D721Med (cell line): ENCODE data around the gene RABAC1.

Experiments used
- DNase-seq: peaks from one replicate; pipeline ENCODE4 v3.0.0; 2011; ENCODE audit warnings: low spot score; ENCODE audit not compliant: insufficient read length
- FAIRE-seq: peaks from 2 replicates; lab custom pipeline; 2011; peaks lifted over from hg19 to GRCh38; lab: Jason Lieb, UNC
- TF ChIP-seq, protein P1 (sequence below): IDR thresholded peaks from 2 replicates; pipeline ENCODE4 v1.5.1; 2012; ENCODE audit warnings: mild to moderate bottlenecking, control low read depth; ENCODE audit not compliant: insufficient read depth; ENCODE audit errors: missing control alignments

Gene RABAC1, protein sequence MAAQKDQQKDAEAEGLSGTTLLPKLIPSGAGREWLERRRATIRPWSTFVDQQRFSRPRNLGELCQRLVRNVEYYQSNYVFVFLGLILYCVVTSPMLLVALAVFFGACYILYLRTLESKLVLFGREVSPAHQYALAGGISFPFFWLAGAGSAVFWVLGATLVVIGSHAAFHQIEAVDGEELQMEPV

DNA sequence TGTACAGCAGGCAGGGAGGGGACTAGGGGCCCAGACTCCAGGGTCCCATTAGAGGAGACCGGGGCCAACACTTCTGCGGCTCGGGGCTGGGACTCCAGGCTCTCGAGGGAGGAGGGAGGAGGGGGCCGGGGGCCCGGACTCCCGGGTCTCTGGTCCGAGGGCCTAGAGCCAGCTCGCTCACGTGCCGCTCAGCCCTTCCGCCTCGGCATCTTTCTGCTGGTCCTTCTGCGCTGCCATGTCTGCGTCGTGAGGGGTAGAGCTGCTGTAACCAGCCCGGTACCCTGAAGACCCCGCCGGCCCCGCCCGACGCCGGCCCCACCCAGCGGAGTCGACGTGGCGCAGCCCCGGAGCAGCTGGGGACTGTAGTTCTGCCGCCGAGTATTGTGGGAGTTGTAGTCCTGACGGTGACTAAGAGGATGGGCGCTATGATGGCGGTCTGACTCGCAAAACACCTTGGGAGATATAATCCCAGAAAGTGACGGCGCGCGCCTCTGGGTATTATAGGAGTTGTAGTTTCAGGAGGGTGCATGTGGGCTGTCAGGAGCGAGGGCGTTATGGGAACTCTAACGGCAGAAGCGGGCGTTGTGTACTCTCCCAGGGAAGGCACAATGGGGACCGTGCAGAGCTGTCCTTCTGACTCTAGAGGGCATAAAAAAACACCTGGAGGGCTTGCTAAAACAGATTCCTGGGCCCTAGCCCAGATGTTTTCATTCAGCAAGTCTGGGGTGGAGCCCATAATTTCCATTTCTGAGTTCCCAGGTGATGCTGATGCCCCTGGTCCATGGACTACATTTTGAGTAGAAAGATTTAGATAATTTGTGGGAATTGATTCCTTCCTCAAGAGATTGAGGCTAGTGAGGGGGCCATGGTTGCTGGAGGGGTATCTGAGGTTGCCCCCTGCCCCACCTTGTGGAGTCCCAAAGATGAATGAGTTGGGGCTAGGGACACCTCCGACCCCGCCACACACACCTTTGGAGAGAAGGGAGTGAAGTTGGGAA, at the start of gene RABAC1:
RABAC1 (minus strand) TSS at position 266 of the 998 bp plus-strand sequence; CDS start at position 237, 29 bp downstream.
- TF ChIP-seq, protein P1, sequence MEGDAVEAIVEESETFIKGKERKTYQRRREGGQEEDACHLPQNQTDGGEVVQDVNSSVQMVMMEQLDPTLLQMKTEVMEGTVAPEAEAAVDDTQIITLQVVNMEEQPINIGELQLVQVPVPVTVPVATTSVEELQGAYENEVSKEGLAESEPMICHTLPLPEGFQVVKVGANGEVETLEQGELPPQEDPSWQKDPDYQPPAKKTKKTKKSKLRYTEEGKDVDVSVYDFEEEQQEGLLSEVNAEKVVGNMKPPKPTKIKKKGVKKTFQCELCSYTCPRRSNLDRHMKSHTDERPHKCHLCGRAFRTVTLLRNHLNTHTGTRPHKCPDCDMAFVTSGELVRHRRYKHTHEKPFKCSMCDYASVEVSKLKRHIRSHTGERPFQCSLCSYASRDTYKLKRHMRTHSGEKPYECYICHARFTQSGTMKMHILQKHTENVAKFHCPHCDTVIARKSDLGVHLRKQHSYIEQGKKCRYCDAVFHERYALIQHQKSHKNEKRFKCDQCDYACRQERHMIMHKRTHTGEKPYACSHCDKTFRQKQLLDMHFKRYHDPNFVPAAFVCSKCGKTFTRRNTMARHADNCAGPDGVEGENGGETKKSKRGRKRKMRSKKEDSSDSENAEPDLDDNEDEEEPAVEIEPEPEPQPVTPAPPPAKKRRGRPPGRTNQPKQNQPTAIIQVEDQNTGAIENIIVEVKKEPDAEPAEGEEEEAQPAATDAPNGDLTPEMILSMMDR, result no peak
- DNase-seq (peak; percentile 92), FAIRE-seq (no peak)

DNA sequence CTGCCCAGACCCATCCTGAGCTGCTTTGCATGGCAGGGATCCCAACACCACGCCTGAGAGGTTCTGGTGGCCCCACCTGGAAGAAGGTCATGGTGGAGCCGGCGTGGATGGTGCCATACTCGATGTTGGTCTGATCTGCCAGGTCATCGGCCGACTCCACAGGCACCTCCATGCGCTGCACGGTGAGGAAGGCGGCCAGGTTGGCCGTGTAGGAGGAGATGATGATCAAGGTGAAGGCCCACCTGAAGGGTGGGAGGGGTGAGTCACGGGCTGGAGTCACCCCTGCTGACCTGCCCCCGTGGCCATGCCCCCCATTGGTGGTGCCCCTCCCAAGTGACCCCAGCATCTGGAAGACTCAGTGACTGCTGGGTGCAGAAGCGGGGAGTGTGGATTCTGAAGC, 47.4 kb upstream of the RABAC1 start:
- DNase-seq (no peak), FAIRE-seq (no peak)
- TF ChIP-seq, protein P1, result no peak

DNA sequence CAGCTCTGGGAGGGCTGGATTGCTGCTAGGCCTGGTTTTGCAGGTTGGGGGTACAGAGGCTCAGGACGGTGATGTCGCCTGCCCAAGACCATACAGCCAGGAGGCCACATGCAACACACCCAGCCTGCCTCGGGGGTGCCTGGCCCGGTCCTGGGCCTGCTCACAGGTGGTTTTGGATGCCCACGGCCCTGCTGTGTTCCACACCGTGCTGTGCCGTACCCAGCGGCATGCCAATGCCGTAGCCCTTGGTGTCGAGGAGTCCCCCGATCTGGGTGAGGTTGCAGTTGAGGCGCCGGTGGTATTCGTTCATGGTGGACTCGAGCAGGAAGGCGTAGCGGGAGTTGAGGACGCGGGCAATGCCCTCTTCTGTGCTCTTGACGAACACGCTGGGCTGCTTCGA, 46.4 kb upstream of the RABAC1 start:
- FAIRE-seq (no peak), DNase-seq (no peak)
- TF ChIP-seq, protein P1, result no peak

DNA sequence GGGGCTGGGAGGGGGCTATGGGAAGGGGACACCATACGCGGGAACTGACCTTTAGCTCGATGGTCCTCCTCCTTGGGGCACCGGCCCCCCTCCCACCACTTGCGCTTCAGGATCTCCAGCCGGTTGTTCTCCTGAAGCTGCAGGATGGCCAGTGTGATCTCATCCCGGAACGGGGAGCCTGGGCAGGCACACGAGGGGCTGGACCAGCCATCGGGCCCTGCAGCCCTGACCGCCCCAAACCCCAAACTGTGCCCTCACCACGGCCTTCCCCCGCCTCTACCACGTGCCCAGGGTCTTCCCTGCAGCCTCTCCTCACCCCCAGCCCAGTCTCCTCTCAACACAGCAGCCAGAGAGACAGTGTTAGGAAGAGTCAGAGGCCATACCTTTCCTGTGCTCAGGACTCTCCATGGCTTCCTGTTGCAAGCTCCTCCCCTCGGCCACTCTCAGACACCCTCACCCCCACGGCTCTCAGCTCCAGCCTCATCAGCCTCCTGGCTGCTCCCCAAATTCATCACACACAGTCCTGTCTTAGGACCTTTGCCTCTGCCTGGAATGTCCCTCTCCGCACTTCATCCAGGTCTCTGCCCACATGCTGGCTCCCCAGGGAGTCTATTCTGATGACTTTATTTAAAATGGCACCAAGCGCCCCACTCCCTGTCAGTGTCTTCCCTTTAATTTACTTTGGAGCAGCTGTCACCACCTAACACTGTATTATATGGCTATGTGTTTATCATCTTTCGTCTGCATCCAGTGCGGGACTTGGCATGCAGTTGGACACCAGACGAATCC, 44.6 kb upstream of the RABAC1 start:
- TF ChIP-seq, protein P1, result no peak
- FAIRE-seq (no peak), DNase-seq (no peak)

DNA sequence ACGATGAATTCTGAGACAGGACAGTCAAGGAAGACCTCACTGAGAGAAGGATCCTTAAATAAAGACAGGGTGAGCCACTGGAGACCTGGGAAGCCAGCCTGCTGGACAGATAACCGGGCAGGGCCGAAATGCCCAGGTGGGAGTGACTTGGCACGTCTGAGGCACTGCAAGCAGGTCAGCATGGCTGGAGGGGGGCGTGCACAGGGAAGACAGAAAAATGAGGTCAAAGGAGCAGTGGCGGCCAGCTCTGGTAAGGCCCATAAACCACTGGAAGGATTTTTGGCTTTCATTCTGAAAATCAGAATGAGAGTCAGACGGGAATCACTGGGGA, 40.7 kb upstream of the RABAC1 start:
- TF ChIP-seq, protein P1, result no peak
- FAIRE-seq (no peak), DNase-seq (no peak)

DNA sequence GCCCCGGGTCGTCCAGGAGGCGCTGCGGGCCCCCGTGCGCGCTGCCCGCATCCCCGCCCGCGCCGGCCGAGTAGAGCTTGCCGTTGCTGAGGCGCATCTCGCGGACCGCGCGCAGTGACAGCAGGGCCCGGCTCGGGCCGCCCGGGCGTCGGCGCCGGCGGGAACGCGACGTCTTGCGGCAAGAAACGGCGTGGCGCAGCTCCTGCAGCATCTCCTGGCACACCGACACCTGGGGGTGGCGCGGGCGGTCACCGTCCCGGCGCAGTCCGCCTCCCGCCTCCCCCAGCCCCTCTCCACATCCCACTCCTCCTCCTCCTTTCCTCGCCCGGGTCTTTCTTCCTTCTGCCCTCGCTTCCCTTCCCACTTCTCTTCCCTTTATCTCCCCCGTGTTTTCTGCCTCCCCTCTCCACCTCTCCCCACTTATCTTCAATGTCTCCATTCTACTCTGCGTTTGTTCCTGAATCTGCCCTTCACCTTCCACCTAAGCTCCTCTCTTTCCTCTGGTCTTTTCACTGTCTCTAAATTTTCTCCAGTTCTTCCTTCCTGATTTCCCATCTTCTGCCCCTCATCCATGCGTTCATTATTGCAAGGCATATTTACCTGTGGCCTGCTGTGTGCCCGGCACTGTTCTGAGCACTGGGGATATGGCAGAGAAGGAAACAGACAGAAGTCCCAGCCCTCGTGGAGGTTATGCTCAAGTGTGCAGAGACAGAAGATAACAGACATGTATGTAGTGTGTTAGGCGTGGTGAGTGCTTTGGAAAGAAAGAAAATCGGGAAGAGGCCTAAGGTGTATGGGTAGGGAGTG, 40.2 kb upstream of the RABAC1 start:
- no peak for DNase-seq
- FAIRE-seq, result no peak
- TF ChIP-seq, protein P1, result no peak
